Skin of body (tissue), 2 donors: ENCODE data around the gene KCNIP4. TPM values are rescaled to one million over a fixed set of nuclear protein-coding genes. Genes with fewer than 3 reads are reported as not detected.

Experiments
- DNase-seq: peaks from one replicate; lab custom pipeline; 2025; lab: John Stamatoyannopoulos, UW
- total RNA-seq: library from RNA; depleted of rRNA; stranded (reverse); fragments of >200 nt; gene quantifications from one replicate; pipeline ENCODE4 v1.2.3, GENCODE V29; 2014

The KCNIP4 gene
- total RNA-seq, 1 donor from 2014 or later = 2.8 TPM

DNA sequence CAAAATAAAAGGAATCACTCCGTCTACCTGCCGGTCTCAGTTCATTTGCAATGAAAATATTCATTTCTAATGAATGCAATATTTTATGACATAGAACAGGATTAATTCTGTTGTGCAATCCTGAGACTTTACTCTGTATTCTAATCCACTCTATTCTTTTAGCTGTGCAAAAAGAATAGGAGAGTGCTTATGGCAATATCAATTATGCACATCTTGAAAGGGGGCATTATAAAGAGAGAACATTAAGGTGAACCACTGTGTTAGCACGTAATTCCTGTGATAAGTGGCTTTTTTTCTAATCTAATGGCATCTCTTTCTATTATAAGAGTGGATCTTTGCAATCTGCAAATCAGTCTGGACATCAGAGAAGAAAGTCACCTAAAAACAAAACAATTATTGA, 99.5 kb downstream of the KCNIP4 start:
- no peak for DNase-seq

DNA sequence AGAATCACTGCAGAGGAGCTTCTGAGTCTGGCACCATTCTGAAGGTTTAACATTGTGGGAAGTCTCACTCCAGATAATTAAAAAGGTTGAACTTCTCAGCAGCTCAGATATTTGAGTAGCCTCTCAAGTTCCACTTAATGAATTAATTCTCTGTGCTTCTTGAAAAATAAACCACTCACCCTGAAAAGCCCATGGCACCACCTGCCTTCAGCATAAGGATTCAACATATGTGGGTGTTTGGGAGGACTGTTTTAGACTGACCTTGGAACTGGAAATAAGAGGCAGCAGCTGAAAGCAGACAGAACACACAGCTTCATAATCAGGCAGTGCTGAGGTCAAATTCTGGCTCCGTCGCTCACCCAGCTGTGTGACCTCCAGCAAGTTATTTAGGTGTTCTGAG, 100.6 kb downstream of the KCNIP4 start:
- DNase-seq = no peak

DNA sequence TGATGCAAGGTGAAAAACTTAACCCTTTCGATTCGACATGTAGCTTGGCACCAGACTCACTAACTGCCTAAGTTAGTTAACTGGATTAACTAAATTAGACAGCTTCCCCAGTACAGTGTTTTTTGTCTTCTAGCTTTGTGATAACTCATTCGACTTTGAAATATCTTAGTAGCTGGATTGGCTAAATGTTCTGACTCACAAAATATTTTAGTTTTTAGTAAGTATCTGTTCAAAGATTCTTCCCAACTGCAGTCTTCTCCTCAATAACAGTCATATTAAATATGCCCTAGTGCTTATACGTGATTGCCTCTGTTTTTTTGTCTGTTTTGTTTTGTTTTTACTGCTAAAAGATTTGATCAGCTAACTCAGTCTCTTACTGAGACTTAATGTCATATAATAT, 102.9 kb downstream of the KCNIP4 start:
- no peak for DNase-seq

DNA sequence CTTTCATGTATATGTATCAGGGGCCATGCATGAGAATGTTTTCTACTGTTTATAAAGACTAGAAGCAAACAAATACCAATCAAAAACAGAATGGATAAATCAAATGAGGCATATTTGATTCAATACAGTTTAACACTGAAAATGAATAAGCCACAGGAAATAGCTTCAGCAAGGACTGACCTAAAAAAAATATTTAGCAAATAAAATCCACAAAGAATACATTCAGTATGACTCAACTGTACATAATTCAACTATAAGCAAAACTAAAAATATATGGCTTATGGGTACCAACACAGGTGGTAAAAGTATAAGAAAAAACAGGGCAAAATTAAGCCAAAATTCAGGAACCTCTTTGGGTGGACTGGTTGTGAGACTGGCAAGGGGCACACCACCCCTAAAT, 112.9 kb downstream of the KCNIP4 start:
- DNase-seq = no peak

DNA sequence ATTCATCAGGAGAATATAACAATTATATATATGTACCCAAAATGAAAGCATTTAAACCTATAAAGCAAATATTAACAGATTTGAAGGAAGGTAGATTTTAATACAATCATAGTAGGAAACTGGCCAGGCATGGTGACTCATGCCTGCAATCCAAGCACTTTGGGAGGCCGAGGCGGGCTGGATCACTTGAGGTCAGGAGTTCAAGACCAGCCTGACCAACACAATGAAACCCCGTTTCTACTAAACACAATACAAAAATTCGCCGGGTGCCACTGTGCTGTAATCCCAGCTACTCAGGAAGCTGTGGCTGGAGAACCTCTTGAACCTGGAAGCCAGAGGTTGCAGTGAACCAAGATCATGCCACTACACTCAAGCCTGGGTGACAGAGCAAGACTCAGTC, 118.3 kb downstream of the KCNIP4 start:
- DNase-seq = no peak

DNA sequence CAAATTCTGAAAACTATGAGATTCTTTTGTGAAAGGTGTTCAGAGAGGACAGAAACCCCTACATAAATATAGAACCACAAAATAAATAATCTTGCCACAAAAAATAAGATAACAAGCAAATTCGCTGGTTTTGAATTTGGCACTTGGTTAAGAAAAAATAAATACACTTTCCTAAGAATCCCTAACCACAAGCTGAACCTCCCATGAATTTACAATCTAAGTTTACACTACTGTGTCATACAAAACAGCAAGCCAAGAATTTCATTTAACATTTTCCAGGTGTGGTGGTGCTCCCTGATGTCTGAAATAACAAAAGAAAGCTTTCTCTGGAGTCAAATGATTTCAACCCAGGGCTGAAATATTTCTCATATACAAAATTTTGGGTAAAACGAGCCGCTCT, 121.0 kb downstream of the KCNIP4 start:
- DNase-seq = no peak

DNA sequence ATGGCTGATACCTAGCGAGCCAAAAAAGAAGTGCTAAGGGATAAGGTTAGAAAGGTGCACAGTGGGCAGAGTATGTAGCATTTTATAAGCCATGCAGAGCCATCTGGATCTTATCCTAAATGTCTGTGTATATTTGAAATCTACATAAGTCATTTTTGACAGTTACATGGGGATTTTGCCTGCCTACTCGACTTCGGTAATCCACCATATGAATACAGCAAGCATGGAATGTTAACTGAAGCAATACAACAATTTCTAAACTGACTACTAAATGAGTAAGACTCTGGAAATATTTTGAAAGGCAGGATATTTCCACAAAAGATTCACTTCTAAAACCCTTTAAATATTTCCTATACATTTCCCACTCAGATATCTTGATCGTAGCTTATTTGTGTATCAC, 122.5 kb downstream of the KCNIP4 start:
- DNase-seq = no peak

DNA sequence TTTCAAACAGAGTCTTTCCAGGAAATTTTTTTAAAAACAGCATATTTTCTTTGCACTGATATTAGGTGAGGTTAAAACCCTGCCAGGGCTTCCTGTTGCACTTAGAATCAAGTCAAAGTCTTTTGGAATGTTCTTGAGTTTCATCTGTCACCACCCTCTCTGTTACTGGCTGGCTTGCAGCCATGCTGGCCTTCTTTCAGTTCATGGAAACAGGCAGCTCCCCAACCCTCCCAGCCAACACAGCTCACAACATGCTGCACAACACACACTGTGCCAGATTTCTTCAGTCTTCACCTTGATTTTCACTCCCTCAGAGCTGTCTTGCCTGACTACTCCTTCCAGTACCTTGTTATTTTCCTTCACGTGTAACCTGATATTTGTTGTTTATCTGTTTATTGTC, 129.5 kb downstream of the KCNIP4 start:
- DNase-seq = no peak

DNA sequence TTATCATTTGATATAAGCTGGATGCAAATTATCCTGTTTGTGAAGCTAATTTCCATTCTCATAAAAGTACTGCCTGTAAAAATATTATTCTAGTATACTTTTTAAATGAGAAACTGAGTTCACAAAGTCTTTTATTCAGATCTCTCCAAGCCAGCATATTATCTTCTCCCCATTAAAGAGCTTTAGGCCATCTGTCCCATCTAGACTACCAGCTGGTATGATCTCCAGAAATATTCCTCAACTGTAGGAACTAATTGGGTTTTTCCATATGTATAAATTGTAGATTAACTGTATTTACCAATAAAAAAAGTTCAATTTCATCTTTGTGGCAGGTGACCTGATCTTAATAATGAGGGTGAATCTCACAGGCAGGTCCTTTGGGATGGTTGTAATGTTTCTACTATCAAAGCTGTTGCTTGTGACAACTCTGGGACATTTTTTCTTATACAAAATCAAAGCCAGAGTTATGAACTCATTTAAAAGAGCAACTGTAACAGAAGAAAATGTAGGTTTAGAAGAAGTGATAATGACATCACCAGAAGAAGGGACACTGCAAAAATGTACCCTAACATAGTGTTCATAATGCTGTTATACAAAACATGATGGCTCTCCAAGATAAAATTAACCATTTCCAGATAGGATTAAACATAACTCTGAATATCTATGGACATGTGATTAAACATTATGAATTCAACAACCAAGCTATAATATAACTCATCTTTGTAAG, 132.8 kb downstream of the KCNIP4 start:
- DNase-seq = no peak

DNA sequence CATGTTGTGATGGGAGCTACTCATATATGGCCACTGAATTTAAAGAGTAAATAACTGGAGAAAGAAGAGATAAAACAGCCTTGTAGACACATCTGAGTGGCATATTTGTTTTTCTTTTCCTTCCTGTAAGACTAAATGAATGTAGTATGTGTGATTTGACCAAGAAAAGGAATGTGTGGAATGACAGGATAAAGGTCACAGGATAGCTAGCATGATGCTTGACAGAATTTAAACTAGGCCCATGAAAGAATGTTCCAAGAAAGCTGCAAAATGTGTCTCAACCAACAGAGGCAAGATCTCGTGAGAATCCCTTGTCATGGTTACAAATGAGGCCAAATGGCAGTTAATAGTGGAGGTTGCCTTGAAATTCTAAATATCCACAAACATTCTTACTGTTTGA, 137.0 kb downstream of the KCNIP4 start:
- no peak for DNase-seq

DNA sequence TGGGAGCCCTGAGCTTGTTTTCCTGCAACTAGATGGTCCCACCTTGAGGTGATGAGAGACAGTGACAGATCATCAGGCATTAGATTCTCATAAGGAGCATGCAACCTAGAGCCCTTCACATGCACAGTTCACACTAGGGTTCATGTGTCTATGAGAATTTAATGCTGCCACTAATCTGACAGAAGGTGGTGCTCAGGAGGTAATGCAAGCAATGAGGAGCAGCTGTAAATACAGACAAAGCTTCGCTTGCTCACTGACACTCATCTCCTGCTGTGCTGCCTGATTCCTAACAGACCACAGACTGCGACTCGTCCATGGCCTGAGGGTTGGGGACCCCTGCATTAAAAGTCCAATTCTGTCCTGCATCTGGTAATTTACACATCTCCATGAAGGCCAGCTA, 141.6 kb downstream of the KCNIP4 start:
- DNase-seq = no peak

DNA sequence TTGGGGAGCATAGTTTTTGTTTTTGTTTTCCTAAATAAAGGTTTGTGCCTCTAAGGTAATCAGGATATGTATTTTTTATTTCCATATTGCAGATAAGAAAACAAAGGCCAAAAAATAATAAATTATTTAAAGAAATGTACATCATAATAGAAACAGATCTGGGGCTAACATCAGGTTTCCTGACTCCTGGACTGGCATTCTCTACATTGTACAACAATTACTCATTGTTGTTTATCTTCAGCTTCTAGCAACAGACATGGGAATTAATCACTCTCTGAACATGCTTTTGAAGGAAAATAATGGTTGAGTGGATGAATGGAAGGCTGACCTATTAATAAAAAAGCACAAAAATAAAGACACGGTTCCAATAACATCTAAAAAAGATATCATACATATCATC, 146.2 kb downstream of the KCNIP4 start:
- no peak for DNase-seq

DNA sequence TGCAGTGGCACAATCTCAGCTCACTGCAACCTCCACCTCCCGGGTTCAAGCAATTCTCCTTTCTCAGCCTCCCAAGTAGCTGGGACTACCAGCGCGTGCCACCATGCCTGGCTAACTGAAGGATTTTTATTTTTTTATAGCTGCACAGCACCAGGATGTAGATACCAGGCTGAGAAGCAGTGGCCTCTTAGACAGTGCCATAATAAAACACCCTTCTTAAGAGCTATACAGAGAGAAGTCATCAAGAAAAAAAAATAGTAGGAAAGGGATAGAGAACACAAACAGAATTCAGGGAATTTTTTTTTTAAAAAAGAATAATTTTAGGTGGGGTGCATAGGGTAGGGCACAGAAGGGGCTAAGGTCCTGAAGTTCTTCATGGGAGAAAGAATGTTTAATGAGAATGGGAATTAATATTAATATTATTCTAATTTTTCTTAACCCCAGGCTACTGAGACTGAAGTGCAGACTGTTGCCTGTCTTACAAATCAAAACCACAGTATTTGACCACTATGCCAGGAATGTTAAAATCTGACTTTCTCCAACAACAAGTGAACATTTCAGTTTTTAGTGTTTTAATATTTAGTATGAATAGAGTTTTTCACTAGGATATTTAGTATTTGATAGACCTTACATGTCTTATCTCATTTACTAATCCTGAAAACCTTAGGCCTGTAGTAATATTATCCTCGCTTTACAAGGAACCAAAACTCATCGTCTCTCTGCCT, 146.7 kb downstream of the KCNIP4 start:
- no peak for DNase-seq

DNA sequence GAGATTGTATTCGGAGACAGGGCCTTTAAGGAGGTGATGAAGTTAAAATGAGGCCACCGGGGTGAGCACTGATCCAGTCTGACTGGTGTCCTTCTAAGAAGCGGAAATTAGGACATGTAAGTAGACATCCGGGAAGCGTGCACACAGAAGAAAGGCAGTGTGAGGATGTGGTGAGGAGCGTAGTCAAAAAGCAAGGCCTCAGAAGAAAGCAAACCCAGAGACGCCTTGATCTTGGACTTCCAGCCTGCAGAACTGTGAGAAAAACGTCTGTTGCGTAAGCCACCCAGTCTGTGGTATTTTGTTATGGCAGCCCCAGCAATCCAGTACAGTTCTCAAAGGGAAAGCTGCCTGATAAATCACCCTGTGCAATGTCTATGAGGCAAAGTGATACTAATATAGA, 153.5 kb downstream of the KCNIP4 start:
- no peak for DNase-seq

DNA sequence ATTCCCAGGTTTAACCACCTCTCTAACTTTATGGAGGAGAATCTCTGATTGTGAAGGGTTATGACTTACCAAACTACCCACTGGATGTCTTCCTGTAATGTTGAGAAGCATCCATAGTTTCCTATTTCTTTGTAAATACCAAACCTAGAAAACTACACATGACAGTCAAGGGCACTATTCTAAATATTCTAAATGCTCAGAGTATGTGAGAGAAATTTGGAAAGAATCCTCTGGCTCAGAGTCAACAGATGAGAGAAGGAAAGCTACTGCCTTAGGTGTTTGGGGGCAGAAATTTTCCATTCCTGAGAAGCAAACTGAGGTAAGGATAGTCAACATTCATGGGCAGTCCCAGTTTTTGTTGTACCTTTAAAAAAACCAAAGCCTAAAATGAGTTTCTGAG, 155.8 kb downstream of the KCNIP4 start:
- DNase-seq = no peak

DNA sequence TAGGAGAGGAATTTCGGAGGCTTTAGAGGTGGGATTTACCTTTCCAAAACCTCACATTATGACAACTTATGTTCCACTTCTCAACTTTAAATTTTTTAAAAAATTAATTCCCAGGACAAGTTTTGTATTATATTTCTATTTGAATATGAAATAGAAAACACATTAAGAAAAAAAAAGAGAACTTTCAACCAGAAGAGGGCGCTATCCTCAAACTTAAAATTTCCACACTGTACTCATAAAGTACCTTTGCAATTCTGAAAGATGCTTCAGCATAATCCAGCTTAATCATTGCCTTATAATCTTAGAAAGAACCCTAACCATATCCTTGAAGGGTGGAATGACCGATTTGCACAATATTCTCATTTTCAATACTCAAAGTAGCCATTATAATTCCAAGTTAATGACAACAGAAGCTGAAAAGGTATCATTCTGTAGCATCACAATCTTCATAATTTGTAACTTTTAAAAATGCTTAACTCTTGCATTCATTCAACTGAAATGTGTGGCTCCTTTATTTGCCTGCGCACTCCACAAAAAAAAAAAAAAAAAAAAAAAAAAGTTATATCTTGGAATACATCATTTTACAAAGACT, 158.0 kb downstream of the KCNIP4 start:
- DNase-seq = no peak

DNA sequence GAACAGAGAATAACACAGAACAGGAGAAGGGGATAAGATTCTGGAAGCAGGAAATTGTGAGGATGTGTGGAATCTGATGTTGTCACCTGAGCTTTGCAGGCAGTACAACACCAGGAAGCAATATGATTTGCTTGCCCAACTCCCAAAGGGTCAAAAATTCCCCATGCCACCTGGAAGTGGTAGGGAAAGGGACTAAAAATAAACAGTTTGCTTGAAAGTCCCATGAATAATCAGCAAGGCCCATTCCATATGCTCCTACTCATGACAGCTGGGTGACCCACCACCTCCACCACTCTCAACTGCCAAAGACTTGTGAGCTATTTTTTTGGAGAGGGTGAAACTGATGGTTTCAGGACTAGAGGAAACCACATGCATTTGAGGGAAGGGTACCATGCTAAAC, 168.4 kb downstream of the KCNIP4 start:
- no peak for DNase-seq

DNA sequence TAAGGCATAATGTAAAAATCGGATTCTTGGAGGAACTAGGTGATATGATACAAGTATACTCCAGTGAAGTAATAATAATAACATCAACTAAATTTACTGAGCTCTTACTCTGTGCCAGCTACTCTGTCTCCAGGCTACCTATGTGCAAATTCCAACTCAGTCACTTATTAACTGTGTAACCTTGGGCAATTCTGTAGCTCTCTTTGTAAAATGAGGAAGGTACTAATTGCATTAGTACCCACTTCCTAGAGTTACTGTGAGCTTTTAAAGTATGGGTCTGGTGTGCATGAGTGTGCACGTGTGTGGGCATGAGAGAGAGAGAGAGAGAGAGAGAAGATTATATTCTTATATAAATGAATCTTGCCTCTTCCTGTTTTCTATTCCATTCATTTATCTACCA, 169.9 kb downstream of the KCNIP4 start:
- no peak for DNase-seq

DNA sequence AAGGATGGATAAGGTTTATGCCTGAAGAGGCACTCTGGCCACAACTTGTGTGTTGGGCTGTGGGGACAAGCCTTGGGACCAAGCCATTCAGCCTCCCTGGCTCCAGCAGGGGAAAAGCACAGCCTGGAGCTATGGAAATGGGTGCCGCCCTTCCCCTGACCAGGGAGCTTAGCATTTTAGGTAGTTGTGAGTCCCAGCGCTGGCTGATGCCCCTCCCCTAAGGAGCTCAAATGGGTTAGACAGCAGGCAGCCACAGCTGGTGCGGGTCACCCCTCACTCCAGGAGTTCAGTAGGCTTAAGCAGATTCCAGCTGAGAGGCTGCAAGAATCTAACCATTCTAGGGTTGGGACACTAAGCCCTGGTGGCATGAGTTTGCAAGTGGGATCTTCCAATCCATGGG, 172.9 kb downstream of the KCNIP4 start:
- no peak for DNase-seq

DNA sequence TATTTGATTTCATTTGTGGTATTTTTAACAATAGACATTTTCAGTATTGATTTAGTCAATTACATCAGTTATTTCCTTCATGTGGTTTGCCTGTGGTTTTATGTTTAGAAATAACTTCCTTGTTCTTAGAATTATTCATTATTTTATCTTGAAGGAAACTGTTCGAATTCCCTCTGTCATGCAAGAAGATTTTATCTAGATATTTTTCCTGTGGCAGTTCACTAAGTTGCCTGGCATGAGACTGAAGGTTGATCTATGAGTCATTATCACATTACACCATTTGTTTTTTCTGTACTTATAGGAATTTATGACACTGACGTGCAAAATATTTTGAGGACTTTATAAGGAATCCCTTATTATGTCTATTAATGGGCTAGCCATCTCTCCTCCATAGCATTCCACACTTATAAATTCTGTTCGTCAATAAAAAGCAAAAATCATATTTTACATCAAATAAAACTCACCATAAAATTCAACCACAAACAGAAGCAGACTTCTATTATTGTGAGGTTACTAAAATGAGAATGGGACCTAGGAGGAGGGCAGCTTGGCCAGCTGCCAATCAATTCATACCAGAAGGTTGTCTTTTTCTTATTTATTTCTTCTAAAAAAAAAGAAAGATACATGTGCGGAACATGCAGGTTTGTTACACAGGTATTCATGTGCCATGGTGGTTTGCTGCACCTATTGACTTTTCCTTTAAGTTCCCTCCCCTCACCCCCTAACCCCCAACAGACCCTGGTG, 179.0 kb downstream of the KCNIP4 start:
- no peak for DNase-seq

DNA sequence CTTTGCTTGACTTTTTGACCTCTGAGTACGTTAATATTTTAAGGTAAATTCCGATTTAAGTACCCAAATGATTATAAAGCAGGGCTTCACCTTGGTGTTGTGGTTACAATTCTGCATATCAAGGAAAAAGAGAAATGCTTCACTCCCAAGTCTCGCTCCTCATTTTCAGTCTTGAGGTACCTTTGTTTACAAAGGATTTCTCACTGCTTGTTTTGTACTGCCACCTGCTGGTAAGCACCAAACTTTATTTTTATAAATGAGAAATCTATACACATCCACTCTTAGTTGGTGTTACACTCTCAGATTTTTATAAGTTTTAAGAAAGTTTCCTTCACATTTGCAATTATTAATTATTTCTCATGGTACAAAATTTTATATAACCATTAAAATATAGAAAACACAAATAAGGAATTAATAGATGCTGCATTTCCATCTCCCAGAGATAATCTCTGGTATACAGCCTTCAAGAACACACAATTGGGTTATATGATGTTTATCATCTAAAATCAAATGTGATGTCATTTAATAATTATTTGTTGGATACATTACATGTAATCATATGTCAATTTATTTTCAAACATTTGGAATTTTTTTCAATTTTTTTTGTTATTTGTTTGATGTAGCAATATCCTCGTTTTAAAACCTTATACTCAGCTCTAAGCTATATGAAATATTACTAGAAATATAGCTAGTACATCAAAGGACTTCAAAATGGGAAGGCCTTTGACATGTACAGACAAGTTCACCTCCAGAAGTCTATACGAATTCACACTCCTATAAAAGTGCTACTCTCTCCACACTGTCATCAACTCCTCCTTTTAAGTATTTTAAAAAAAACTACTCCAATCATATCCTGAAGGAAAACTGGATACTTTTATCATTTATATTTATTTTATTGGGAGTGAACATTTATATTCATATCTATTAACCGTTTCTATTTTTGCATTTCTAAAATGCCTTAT, 179.9 kb downstream of the KCNIP4 start:
- peak; percentile 4 for DNase-seq
